B cell (primary cell): ENCODE results near the gene SH3RF3.

ENCODE experiments used
- CTCF ChIP-seq: fragments of 200-600 bp; IDR thresholded peaks from one replicate; pipeline ENCODE4 v1.8.0; 2022; ENCODE audit warnings: antibody characterized with exemption, mild to moderate bottlenecking
- EZH2 ChIP-seq: IDR thresholded peaks from 2 replicates; pipeline ENCODE4 v1.6.1; 2012; ENCODE audit warnings: borderline replicate concordance, low read depth, mild to moderate bottlenecking, moderate library complexity, low read length; ENCODE audit not compliant: insufficient read depth, poor library complexity, severe bottlenecking

DNA sequence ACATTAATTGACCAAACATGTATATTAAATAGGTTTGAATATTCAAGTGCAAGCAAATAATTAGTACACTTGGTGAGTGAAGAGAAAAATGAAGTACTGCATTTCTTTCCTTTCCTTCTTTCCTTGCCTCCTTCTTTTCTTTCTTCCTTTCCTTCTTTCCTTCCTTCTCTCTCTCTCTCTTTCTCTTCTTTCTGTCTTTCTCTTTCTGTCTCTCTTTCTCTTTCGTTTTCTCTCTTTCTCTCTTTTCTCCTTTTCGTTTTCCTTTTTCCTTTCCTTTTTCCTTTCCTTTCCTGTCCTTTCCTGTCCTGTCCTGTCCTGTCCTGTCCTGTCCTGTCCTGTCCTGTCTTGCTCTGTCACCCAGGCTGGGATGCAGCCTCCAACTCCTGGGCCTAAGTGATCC lies 119.6 kb downstream of the SH3RF3 start:
- no peak for TF ChIP-seq CTCF
- TF ChIP-seq EZH2: no peak
